Measurements from ENCODE around the gene EFNA4. TPM values are rescaled to one million over a fixed set of nuclear protein-coding genes. Genes with fewer than 3 reads are reported as not detected.
A peak's percentile ranks its signal among the peaks of the same experiment; 100 is the strongest.

Gene EFNA4
- total and polyA plus RNA-seq, 2 of the 4 experiments (the other 2 are of a cell fraction) = 3.8 to 11.8 TPM

DNA sequence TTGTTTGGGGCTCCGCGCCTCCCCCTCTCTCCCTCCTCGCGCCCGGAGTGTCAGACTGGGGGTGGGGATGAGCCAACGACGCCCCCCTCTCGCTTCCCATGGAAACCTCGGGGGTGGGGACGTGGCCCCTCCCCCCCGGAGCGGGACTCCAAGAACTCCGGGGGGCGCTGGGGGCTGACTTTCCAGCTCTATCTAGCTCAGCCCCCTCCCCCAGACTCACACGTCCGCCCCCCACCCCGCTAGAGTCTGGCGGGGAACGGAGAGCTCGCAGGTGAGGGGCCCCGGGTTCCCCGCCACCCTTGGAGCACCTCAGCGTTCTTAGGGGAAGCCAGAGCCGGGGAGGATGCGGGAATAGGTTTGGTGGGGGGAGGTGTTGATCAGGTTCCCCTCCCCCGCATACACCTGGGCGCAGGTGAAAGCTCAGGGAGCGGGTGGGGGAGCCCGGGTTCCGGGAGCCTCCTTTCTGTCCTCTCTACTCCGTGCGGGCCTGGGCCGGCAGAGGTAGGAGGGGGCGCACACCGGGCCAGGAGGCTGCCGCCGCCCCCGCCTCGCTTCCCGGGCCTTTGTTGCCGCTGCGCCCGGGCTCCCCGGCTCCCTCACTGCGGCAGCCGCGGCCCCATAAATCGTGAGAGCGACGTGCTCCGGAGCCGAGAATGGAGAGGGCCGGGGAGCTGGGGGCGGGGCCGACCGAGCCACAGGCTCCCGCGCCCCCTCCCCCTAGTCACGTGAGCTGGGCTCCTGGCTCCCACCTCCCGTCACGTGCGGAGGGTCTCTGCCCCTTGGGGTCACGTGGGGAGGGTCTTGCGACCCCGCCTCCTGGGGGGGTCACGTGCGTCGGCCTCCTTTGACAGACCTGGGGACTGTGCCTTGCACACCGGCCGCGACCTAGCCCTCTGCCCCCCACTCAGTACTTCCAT lies 17.0 kb downstream of the EFNA4 start:
- H2AK5ac ChIP-seq (ENCODE audit: low read depth, low read length) = no peak overlapping the region
- no peaks in the 10 kb centered on the region for H3K36me3 ChIP-seq (ENCODE audit: control insufficient read depth, insufficient read depth, low read length)
- H3K23ac ChIP-seq (ENCODE audit: low read depth, low read length) = no peak overlapping the region
- TF ChIP-seq NFE2L2 (IDR thresholded peaks at IDR 0.05; ENCODE audit: low read depth, low read length) (no peak), CEBPB (IDR thresholded peaks at IDR 0.05; ENCODE audit: low read depth, low read length) (no peak), BHLHE40 (IDR thresholded peaks at IDR 0.05; ENCODE audit: low read depth, low read length) (peak; percentile 83), FOS (IDR thresholded peaks at IDR 0.05; ENCODE audit: low read depth, low read length) (no peak), MAZ (IDR thresholded peaks at IDR 0.05; ENCODE audit: borderline replicate concordance, low read depth, low read length) (no peak), POLR2A (IDR thresholded peaks at IDR 0.05; ENCODE audit: low read depth, low read length) (no peak), RCOR1 (IDR thresholded peaks at IDR 0.05; ENCODE audit: insufficient replicate concordance, low read length) (no peak), RFX5 (IDR thresholded peaks at IDR 0.05; ENCODE audit: low read depth, low read length) (no peak), SMC3 (IDR thresholded peaks at IDR 0.05; ENCODE audit: low read depth, low read length) (no peak)
- TF ChIP-seq, protein P1, sequence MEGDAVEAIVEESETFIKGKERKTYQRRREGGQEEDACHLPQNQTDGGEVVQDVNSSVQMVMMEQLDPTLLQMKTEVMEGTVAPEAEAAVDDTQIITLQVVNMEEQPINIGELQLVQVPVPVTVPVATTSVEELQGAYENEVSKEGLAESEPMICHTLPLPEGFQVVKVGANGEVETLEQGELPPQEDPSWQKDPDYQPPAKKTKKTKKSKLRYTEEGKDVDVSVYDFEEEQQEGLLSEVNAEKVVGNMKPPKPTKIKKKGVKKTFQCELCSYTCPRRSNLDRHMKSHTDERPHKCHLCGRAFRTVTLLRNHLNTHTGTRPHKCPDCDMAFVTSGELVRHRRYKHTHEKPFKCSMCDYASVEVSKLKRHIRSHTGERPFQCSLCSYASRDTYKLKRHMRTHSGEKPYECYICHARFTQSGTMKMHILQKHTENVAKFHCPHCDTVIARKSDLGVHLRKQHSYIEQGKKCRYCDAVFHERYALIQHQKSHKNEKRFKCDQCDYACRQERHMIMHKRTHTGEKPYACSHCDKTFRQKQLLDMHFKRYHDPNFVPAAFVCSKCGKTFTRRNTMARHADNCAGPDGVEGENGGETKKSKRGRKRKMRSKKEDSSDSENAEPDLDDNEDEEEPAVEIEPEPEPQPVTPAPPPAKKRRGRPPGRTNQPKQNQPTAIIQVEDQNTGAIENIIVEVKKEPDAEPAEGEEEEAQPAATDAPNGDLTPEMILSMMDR (conservative IDR thresholded peaks at IDR 0.05; ENCODE audit: low read depth, low read length) = no peak
- TF ChIP-seq, protein P2, sequence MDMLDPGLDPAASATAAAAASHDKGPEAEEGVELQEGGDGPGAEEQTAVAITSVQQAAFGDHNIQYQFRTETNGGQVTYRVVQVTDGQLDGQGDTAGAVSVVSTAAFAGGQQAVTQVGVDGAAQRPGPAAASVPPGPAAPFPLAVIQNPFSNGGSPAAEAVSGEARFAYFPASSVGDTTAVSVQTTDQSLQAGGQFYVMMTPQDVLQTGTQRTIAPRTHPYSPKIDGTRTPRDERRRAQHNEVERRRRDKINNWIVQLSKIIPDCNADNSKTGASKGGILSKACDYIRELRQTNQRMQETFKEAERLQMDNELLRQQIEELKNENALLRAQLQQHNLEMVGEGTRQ (IDR thresholded peaks at IDR 0.05; ENCODE audit: low read depth, low read length) = peak; percentile 83
- TF ChIP-seq, protein P3, sequence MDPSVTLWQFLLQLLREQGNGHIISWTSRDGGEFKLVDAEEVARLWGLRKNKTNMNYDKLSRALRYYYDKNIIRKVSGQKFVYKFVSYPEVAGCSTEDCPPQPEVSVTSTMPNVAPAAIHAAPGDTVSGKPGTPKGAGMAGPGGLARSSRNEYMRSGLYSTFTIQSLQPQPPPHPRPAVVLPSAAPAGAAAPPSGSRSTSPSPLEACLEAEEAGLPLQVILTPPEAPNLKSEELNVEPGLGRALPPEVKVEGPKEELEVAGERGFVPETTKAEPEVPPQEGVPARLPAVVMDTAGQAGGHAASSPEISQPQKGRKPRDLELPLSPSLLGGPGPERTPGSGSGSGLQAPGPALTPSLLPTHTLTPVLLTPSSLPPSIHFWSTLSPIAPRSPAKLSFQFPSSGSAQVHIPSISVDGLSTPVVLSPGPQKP (IDR thresholded peaks at IDR 0.05; ENCODE audit: borderline replicate concordance, low read depth, low read length) = no peak
- H3K79me1 ChIP-seq (ENCODE audit: low read depth in 1 of 2, low read length in 2 of 2) = no peaks in the 10 kb centered on the region; a peak in 1 of 4 replicates
- DNase-seq (no peak), ATAC-seq (ENCODE audit: low read depth) (no peak)
- CTCF ChIA-PET = no interaction called here
- no peak overlapping the region for H2BK120ac ChIP-seq (ENCODE audit: low read depth, low read length)
- peaks cover 6% of the 10 kb centered on the region; the same call in 1 of the 2 replicates for H3K4me1 ChIP-seq (ENCODE audit: control insufficient read depth, insufficient read depth, low read length)
- no peak overlapping the region for H3K4me3 ChIP-seq (ENCODE audit: insufficient read depth, low read depth, low read length)
- H3K27me3 ChIP-seq (ENCODE audit: control insufficient read depth, insufficient read depth, low read length) = peaks cover 68% of the 10 kb centered on the region
- H2BK20ac ChIP-seq (ENCODE audit: low read depth, low read length) = no peak overlapping the region
- H2AK9ac ChIP-seq (replicated peaks; ENCODE audit: low read depth, low read length, poor library complexity) = no peak overlapping the region
- H2AFZ ChIP-seq (replicated peaks; ENCODE audit: low read length, poor library complexity) = no peak overlapping the region
- dilution Hi-C loops (cut with HindIII; ENCODE audit: low sequenced_read_pairs, unreplicated experiment) (no loop called here), intact Hi-C loops (cut with micrococcal nuclease) (loop anchor here (10.0 kb wide), 1 partner anchor 606 kb away; no protein-coding TSS in a partner anchor), in situ Hi-C loops (cut with MboI; ENCODE audit: low sequenced_read_pairs) (no loop called here)
- no peak overlapping the region for H3K4ac ChIP-seq (ENCODE audit: low read depth, low read length)
- H3K18ac ChIP-seq (ENCODE audit: low read depth, low read length) = no peak overlapping the region
- no peak overlapping the region for H3K14ac ChIP-seq (replicated peaks; ENCODE audit: low read depth, low read length)
- H4K20me1 ChIP-seq (ENCODE audit: insufficient read depth, low read length) = peaks cover 11% of the 10 kb centered on the region
- no TSS peak for BruUV-seq (replicated peaks)
- H3K27ac ChIP-seq (ENCODE audit: insufficient read depth, low read length) = no peak overlapping the region
- 0% methylated on average over 12 of the region's 71 CpGs; no CpG with 5 or more reads in 1 of the 2 experiments for WGBS, 2 experiments (ENCODE audit: extremely low coverage in 2 of 2, insufficient read length in 1 of 2)
- no peak overlapping the region for H3K56ac ChIP-seq (ENCODE audit: extremely low read depth, insufficient read depth, low read length)
- H3K9me1 ChIP-seq (ENCODE audit: insufficient read depth, low read length) = peaks cover 6% of the 10 kb centered on the region; the same call in 1 of the 2 replicates
- no peak overlapping the region for H4K5ac ChIP-seq (ENCODE audit: low read depth, low read length)
- no peak overlapping the region for H2BK15ac ChIP-seq (ENCODE audit: low read depth, low read length)
- no peak overlapping the region for H2BK5ac ChIP-seq (ENCODE audit: low read depth, low read length, poor library complexity, severe bottlenecking)
- POLR2A ChIA-PET (ENCODE audit: unreplicated experiment) = no interaction called here
- no peak overlapping the region for H4K8ac ChIP-seq (ENCODE audit: low read depth in 2 of 2, low read length in 2 of 2)
- peak overlapping the region; percentile 9; the same call in 1 of the 2 replicates for H3K4me2 ChIP-seq (ENCODE audit: low read depth, low read length)
- H3K9ac ChIP-seq (ENCODE audit: low read depth, low read length) = no peak overlapping the region
- H3K9me3 ChIP-seq (ENCODE audit: control insufficient read depth, insufficient read depth, low read length) = no peaks in the 10 kb centered on the region
- no peak overlapping the region for H4K91ac ChIP-seq (ENCODE audit: insufficient read depth, low read depth, low read length)
